Transverse colon (tissue), 4 donors: ENCODE data around the gene TPM1. TPM values are rescaled to one million over a fixed set of nuclear protein-coding genes. Genes with fewer than 3 reads are reported as not detected.
"Not testable (repeated sequence)": the region's sequence is repeated elsewhere in the genome, so short reads cannot be mapped to it uniquely, and the experiment has no call there.

Source experiments
- DNase-seq: peaks from one replicate; pipeline ENCODE4 v3.0.0-alpha.2; 2019
- H3K27ac ChIP-seq, 4 donors: fragments of 200-600 bp; sonication (generic); 2 replicates each; pipeline ENCODE4 v1.5.1; 2016 to 2018; ENCODE audit warnings: inconsistent platforms in 4 of 4
- H3K27me3 ChIP-seq: fragments of 200-600 bp; sonication (generic); 2 replicates; pipeline ENCODE4 v1.5.1; 2017; ENCODE audit warnings: inconsistent platforms
- H3K36me3 ChIP-seq, 4 donors: fragments of 200-600 bp; sonication (generic); 2 replicates each; pipeline ENCODE4 v1.5.1; 2017 to 2019; ENCODE audit warnings: inconsistent platforms in 4 of 4
- H3K4me1 ChIP-seq, 4 donors: fragments of 200-600 bp; sonication (generic); 2 replicates each; pipeline ENCODE4 v1.5.1; 2017 to 2020; ENCODE audit warnings: inconsistent platforms in 4 of 4
- H3K4me3 ChIP-seq, 4 donors: fragments of 200-600 bp; sonication (generic); 1 replicate in 1 of 4; 2 replicates in 3 of 4; pipeline versions ENCODE4 v1.5.1 to v1.6.1; 2017 to 2019; ENCODE audit warnings: inconsistent platforms in 4 of 4
- H3K9me3 ChIP-seq, 2 donors: fragments of 200-600 bp; sonication (generic); 2 replicates each; pipeline ENCODE4 v1.5.1; 2017 to 2019; ENCODE audit warnings: inconsistent platforms in 2 of 2
- EP300 ChIP-seq: sonication (generic); formaldehyde crosslinking; IDR thresholded peaks from one replicate; pipeline ENCODE4 v1.6.1; 2017; ENCODE audit warnings: antibody characterized with exemption, low read depth
- POLR2A ChIP-seq: fragments of 450-650 bp; IDR thresholded peaks from one replicate; pipeline ENCODE4 v1.6.1; 2016; ENCODE audit warnings: antibody characterized with exemption, mild to moderate bottlenecking, moderate library complexity
- POLR2AphosphoS5 ChIP-seq, 3 donors: sonication (generic); formaldehyde crosslinking; IDR thresholded peaks; one replicate each; pipeline ENCODE4 v1.6.1; 2016; ENCODE audit warnings: antibody characterized with exemption in 3 of 3
- WGBS, 2 donors: methylation state at CpG; one replicate each; pipeline ENCODE4 v1.1.5; 2018; ENCODE audit warnings: low coverage in 1 of 2; 5-methylcytosine and 5-hydroxymethylcytosine counted together
- in situ Hi-C, 4 donors: fragments of 200-750 bp; cut with MboI; loops; one replicate each; pipeline versions ENCODE4 v1.15.0 to v1.15.1; 2017; ENCODE audit warnings: low sequenced_read_pairs in 3 of 4, low pct_ligation_motif_present in 1 of 4, low pct_unique_long_range_greater_than_20kb in 1 of 4
- intact Hi-C: fragments of 100-400 bp; cut with DNase I; formaldehyde crosslinking; loops from one replicate; pipeline ENCODE4 v1.15.1; 2023; ENCODE audit warnings: low total_unique reads
- total RNA-seq, 4 donors: library from RNA; depleted of rRNA; stranded (reverse); fragments of >200 nt; gene quantifications; one replicate each; pipeline ENCODE4 v1.1.0, GENCODE V29; 2016
- TF ChIP-seq, protein P1 (sequence below), 5 experiments: fragments of 200-600 bp in 3 of 5; fragments of 450-650 bp in 2 of 5; sonication (generic) in 3 of 5; IDR thresholded peaks; 1 replicate in 2 of 5; 2 replicates in 3 of 5; pipeline ENCODE4 v1.5.1; 2016 to 2017; ENCODE audit warnings: antibody characterized with exemption in 5 of 5, inconsistent platforms in 3 of 5, mild to moderate bottlenecking in 2 of 5, moderate library complexity in 1 of 5

TPM1 gene
- total RNA-seq, 4 donors from 2014 or later = 775 to 2,480 (median 1,140) TPM

DNA sequence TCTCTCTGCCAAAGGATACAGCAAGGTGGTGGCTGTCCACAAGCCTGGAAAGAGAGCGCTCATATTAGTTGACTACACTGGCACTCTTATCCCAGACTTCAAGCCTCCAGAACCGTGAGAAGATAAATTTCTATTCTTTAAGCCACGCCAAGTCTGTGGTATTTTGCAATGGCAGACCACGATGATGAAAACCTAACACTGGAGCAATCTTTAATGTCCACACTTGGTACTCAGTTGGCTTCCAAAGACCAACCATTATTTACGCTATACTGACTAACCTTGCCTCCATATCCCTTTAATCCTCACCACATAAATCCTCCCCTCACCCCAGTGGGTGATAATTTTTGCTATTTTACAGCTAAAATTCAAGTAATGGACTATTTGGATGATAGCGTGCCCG, 62.2 kb downstream of the TPM1 start:
- Histone ChIP-seq H3K9me3 (no peaks in the 10 kb centered on the region), H3K27ac (no peak overlapping the region), H3K4me3 (no peak overlapping the region), H3K36me3 (no peaks in the 10 kb centered on the region), H3K27me3 (no peaks in the 10 kb centered on the region), H3K4me1 (peaks cover 4 to 13% (median 9%) of the 10 kb centered on the region in 4 donors)
- DNase-seq = no peak
- 66 to 86% methylated on average over 7 of the region's 7 CpGs for WGBS, 2 donors
- intact Hi-C loops (no loop called here), in situ Hi-C loops (no loop called here)
- TF ChIP-seq, protein P1, sequence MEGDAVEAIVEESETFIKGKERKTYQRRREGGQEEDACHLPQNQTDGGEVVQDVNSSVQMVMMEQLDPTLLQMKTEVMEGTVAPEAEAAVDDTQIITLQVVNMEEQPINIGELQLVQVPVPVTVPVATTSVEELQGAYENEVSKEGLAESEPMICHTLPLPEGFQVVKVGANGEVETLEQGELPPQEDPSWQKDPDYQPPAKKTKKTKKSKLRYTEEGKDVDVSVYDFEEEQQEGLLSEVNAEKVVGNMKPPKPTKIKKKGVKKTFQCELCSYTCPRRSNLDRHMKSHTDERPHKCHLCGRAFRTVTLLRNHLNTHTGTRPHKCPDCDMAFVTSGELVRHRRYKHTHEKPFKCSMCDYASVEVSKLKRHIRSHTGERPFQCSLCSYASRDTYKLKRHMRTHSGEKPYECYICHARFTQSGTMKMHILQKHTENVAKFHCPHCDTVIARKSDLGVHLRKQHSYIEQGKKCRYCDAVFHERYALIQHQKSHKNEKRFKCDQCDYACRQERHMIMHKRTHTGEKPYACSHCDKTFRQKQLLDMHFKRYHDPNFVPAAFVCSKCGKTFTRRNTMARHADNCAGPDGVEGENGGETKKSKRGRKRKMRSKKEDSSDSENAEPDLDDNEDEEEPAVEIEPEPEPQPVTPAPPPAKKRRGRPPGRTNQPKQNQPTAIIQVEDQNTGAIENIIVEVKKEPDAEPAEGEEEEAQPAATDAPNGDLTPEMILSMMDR (IDR thresholded peaks at IDR 0.05) = no peak
- TF ChIP-seq EP300 (no peak), POLR2A (no peak), POLR2AphosphoS5 (IDR thresholded peaks at IDR 0.05) (no peak)

DNA sequence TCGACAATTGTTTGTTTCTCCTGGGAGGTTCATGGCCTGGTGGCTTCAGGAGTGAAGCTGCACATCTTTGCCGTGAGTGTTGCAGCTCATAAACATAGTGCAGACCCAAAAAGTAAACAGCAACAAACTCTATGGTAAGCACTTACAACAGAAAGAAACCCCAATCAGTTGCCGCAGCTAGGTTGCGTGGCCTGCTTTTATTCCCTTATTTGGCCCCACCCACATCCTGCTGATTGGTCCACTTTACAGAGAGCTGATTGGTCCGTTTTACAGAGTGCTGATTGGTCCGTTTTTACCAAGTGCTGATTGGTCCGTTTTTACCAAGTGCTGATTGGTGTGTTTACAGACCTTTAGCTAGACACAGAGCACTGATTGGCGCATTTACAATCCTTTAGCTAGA, 62.8 kb downstream of the TPM1 start:
- H3K27me3 ChIP-seq, intact Hi-C loops: not testable (repeated sequence)
- 66 to 86% methylated on average over 8 of the region's 8 CpGs for WGBS, 2 donors

DNA sequence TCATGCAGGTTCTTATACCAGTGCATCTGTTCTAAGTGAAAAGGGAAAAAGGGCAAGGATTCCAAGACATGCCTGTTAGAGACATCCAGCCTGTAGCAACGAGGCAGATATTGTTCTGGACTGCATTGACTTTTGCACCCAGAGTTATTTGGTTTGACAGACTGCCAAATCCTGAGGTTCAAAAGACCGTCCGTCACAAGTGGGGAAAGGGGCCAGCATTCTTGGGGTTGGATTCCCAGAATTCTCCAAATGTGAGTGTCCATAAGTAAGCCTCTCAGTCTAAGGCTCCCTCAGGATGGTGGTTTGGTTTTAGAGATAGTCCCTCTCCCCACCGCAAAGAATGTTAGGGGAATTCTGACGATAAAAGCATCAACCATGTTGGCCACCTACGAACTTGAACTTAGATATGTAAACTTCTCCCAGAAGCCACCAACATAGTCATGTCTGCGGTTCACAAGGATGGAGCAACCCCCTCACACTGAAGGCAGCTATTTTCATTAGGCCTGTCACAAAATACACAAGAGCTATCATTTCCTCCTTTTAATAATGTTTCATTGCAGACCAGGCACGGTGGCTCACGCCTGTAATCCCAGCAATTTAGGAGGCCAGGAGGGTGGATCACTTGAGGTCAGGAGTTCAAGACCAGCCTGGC, 65.5 kb downstream of the TPM1 start:
- intact Hi-C loops = no loop called here
- no peak overlapping the region for H3K4me3 ChIP-seq
- TF ChIP-seq, protein P1 (IDR thresholded peaks at IDR 0.05) = no peak
- TF ChIP-seq POLR2AphosphoS5 (IDR thresholded peaks at IDR 0.05) = peak in 2 of 3 donors; percentile 5 to 34
- no peaks in the 10 kb centered on the region for H3K27me3 ChIP-seq
- in situ Hi-C loops = no loop called here
- WGBS, 2 donors = 35 to 43% methylated on average over 4 to 9 of the region's 9 CpGs
- H3K27ac ChIP-seq = peak overlapping the region; percentile 5 to 56 (median 37)
- no peaks in the 10 kb centered on the region for H3K36me3 ChIP-seq
- no peaks in the 10 kb centered on the region for H3K9me3 ChIP-seq
- DNase-seq = peak; percentile 39
- peaks cover 4 to 13% (median 9%) of the 10 kb centered on the region in 4 donors for H3K4me1 ChIP-seq

More for the DNA sequence above, 62.8 kb downstream of the TPM1 start:
- H3K27ac ChIP-seq, H3K36me3 ChIP-seq, H3K4me3 ChIP-seq, in situ Hi-C loops, DNase-seq, H3K9me3 ChIP-seq: not testable (repeated sequence)
- peaks cover 4 to 13% (median 9%) of the 10 kb centered on the region in 4 donors for H3K4me1 ChIP-seq

DNA sequence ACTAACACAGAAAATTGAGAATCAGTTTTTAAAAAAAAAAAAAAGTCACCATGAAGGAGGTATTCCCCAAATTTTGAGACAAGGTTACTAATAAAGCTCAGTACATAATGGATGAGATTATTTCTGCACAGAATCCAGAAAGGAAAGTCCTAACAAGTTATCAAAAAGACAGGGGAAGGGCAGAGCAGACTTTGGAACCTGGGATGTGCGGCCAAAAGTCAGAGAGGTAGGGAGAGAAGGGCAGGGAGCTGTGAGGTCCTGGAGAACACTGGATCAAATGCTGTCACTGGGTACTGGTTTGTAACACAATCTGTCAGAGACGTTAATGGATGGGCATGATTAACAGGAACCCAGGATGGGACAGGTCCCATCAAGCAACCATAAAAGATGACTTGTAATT, 67.0 kb downstream of the TPM1 start:
- intact Hi-C loops (no loop called here), in situ Hi-C loops (no loop called here)
- no peak for DNase-seq
- peaks cover 4 to 13% (median 9%) of the 10 kb centered on the region in 4 donors for H3K4me1 ChIP-seq
- H3K4me3 ChIP-seq = no peak overlapping the region
- TF ChIP-seq POLR2A (no peak), POLR2AphosphoS5 (IDR thresholded peaks at IDR 0.05) (no peak), EP300 (no peak)
- TF ChIP-seq, protein P1 (IDR thresholded peaks at IDR 0.05) = no peak
- H3K36me3 ChIP-seq = no peaks in the 10 kb centered on the region
- no peaks in the 10 kb centered on the region for H3K9me3 ChIP-seq
- H3K27me3 ChIP-seq = no peaks in the 10 kb centered on the region
- no peak overlapping the region for H3K27ac ChIP-seq
- WGBS, 2 donors = 72 to 100% methylated on average over 1 to 2 of the region's 2 CpGs

DNA sequence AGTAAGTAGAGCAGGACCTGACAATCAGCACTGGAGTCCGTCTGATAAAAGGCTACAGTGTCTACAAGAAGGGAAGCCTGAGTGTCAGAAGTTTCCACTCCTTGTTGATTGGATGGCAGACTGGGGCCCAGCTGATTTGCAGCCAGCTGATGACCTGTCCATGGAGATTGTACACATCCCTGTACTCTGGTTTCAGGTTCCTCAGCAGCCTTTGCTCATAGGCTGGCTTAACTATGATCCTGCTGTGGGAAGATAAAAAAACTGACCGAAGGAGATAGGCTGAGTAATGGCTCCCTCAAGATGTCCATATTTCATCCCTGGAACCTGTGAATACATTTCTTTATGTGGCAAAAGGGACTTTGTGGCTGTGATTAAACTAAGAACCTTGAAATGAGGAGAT, 67.4 kb downstream of the TPM1 start:
- in situ Hi-C loops = no loop called here
- TF ChIP-seq POLR2AphosphoS5 (IDR thresholded peaks at IDR 0.05) = no peak
- TF ChIP-seq, protein P1 (IDR thresholded peaks at IDR 0.05) = no peak
- WGBS, 2 donors = 89 to 90% methylated on average over 2 of the region's 2 CpGs
- no peak overlapping the region for H3K27ac ChIP-seq
- H3K4me1 ChIP-seq = peaks cover 4 to 13% (median 9%) of the 10 kb centered on the region in 4 donors
- no peaks in the 10 kb centered on the region for H3K36me3 ChIP-seq
- no peak for DNase-seq
- H3K27me3 ChIP-seq = no peaks in the 10 kb centered on the region
- intact Hi-C loops = no loop called here
- H3K9me3 ChIP-seq = no peaks in the 10 kb centered on the region
- no peak overlapping the region for H3K4me3 ChIP-seq
